Ovary (tissue), 3 donors: Measurements from ENCODE around the gene COG3.

Source experiments
- POLR2A ChIP-seq: fragments of 450-650 bp; IDR thresholded peaks from one replicate; pipeline ENCODE4 v1.6.1; 2017; ENCODE audit warnings: antibody characterized with exemption, mild to moderate bottlenecking, moderate library complexity
- TF ChIP-seq, protein P1 (sequence below), 3 donors: fragments of 450-650 bp in 2 of 3; fragments of 200-600 bp in 1 of 3; IDR thresholded peaks; one replicate each; pipeline versions ENCODE4 v1.5.1 to v1.8.0; 2016 to 2022; ENCODE audit warnings: antibody characterized with exemption in 3 of 3, mild to moderate bottlenecking in 1 of 3
- donor health status: DM: no; HTN: no; CAD: no.

DNA sequence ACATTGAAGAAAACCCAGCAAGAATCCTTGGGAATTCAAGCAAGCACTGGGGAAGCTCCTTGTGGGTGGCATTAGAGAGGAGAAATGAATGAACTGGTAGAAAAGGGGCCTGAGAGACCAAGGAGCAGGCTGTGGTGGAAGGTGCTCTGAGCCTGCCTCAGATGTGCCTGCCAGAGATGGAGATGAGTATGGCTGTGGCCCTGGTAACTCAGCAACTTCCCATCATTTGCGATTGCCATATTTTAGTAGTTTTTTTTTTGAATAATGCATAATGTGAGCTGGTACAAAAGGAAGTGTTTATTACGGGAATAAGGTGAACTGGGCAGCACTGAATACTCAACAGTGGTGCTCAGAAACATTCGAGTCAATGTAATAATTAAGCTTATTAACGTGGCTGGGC is 111.7 kb downstream of the COG3 start:
- no peak for TF ChIP-seq POLR2A
- TF ChIP-seq, protein P1, sequence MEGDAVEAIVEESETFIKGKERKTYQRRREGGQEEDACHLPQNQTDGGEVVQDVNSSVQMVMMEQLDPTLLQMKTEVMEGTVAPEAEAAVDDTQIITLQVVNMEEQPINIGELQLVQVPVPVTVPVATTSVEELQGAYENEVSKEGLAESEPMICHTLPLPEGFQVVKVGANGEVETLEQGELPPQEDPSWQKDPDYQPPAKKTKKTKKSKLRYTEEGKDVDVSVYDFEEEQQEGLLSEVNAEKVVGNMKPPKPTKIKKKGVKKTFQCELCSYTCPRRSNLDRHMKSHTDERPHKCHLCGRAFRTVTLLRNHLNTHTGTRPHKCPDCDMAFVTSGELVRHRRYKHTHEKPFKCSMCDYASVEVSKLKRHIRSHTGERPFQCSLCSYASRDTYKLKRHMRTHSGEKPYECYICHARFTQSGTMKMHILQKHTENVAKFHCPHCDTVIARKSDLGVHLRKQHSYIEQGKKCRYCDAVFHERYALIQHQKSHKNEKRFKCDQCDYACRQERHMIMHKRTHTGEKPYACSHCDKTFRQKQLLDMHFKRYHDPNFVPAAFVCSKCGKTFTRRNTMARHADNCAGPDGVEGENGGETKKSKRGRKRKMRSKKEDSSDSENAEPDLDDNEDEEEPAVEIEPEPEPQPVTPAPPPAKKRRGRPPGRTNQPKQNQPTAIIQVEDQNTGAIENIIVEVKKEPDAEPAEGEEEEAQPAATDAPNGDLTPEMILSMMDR (IDR thresholded peaks at IDR 0.05), result no peak
